HAP-1 (cell line): ENCODE results near the gene WDR91.

Experiments used
- DNase-seq, 2 experiments: peaks; one replicate each; pipeline ENCODE4 v3.0.0-alpha.2; 2016 to 2020; ENCODE audit warnings: low spot score in 2 of 2
- H3K27me3 ChIP-seq: fragments of 250-450 bp; sonication (Bioruptor Pico); 2 replicates; pipeline ENCODE4 v1.5.1; 2020; ENCODE audit warnings: low read depth, mild to moderate bottlenecking, moderate library complexity
- H3K36me3 ChIP-seq: fragments of 250-450 bp; sonication (Bioruptor Pico); replicated peaks from 2 replicates; pipeline ENCODE4 v1.5.1; 2020; ENCODE audit warnings: mild to moderate bottlenecking
- H3K4me1 ChIP-seq: fragments of 250-450 bp; sonication (Bioruptor Pico); 2 replicates; pipeline ENCODE4 v1.5.1; 2020; ENCODE audit warnings: mild to moderate bottlenecking
- H3K4me3 ChIP-seq: fragments of 250-450 bp; sonication (Bioruptor Pico); 2 replicates; pipeline ENCODE4 v1.5.1; 2020; ENCODE audit warnings: mild to moderate bottlenecking, moderate library complexity
- H3K9me3 ChIP-seq: fragments of 250-450 bp; sonication (Bioruptor Pico); 2 replicates; pipeline ENCODE4 v1.5.1; 2020; ENCODE audit warnings: mild to moderate bottlenecking, moderate library complexity
- in situ Hi-C: fragments of 300-500 bp; cut with MboI; formaldehyde crosslinking; loops from 3 replicates; pipeline ENCODE4 v1.14.3; 2020; ENCODE audit warnings: low sequenced_read_pairs, inconsistent platforms, mixed read lengths

The WDR91 gene

GRCh38 chr7:135164357-135165061 is 46.8 kb downstream of the WDR91 start:
- no peak overlapping the region for H3K4me3 ChIP-seq
- H3K36me3 ChIP-seq: peaks cover 56% of the 10 kb centered on the region

GRCh38 chr7:135162382-135163001 is 48.8 kb downstream of the WDR91 start:
- Histone ChIP-seq H3K4me3 (no peak overlapping the region), H3K9me3 (0 out of 2 replicates have a peak, but pooled peaks cover 6% of the 10 kb centered on the region), H3K36me3 (peaks cover 39% of the 10 kb centered on the region), H3K27me3 (no peaks in the 10 kb centered on the region), H3K4me1 (no peaks in the 10 kb centered on the region; the same call in 1 of the 2 replicates)
- no peak for DNase-seq
- in situ Hi-C loops: loop anchor here (25.0 kb wide), 1 partner anchor 175 kb away; the partner anchor contains the start of gene AGBL3

More at GRCh38 chr7:135164357-135165061, 46.8 kb downstream of the WDR91 start:
- no peaks in the 10 kb centered on the region for H3K27me3 ChIP-seq
- in situ Hi-C loops: loop anchor here (25.0 kb wide), 1 partner anchor 177 kb away; the partner anchor contains the start of gene AGBL3
- DNase-seq: no peak
- H3K4me1 ChIP-seq: peaks cover 5% of the 10 kb centered on the region
- H3K9me3 ChIP-seq: 0 out of 2 replicates have a peak, but pooled peaks cover 6% of the 10 kb centered on the region

DNA sequence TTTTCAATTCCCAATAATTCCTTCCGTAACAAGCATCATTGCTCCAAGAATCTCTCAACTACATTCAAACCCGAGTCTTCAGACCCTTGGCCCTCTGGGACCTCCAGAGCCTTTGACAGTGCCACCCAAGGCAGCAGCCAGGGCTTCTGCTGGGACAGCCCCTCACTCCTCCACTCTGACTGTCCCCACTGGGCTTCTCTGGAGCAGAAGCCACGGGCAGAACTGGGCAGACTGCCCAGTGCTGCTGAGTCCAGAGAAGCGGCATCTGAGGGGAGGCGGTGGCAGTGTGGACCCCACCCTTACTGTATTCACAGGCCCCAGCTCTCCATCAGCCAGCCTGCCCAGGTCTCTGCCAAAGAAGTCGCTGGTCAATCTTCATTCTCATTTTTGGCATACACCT is 49.7 kb downstream of the WDR91 start:
- H3K4me1 ChIP-seq: no peaks in the 10 kb centered on the region; the same call in 1 of the 2 replicates
- no peaks in the 10 kb centered on the region for H3K27me3 ChIP-seq
- H3K4me3 ChIP-seq: no peak overlapping the region
- H3K36me3 ChIP-seq: peaks cover 31% of the 10 kb centered on the region
- 0 out of 2 replicates have a peak, but pooled peaks cover 6% of the 10 kb centered on the region for H3K9me3 ChIP-seq
- in situ Hi-C loops: loop anchor here (25.0 kb wide), 1 partner anchor 174 kb away; the partner anchor contains the start of gene AGBL3
- no peak for DNase-seq

DNA sequence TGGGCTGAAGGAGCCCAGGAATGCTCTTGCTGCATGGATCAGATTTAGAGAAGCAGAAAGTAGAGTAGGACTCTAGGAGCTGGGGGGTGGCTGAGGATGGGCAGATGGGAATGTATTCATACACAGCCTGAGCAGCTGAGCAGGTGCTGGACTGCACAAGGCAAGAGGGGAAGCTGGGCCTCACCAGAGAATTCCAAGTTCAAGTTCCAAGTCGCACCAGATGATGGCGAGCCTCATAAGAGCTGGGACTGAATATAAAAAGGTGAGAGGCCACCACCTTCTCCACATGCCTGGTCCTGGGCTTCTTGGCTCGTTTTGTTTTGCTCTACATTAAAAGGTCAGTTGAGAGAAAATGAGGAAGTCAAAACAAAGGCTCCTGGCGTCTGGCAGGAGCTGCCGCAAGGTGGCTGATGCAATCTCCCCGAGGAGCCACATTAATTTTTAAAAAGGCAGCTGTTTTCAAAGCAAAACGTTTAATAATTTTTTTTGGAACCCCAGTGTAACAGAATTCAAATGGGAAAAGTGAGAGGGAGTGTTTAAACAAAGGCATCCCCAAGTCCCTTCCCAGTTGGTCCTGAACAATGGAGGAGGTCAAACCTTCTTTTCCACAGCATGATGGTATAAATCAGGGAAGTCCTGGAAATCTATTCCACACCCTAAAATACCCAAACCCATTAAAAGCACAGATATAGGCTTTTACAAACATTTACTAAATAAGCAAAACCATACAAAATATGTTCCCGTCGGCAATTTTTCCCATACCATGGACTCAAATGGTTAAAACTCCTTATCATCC is 50.3 kb downstream of the WDR91 start:
- H3K36me3 ChIP-seq: peaks cover 24% of the 10 kb centered on the region
- in situ Hi-C loops: loop anchor here (25.0 kb wide), 1 partner anchor 174 kb away; the partner anchor contains the start of gene AGBL3
- H3K9me3 ChIP-seq: 0 out of 2 replicates have a peak, but pooled peaks cover 6% of the 10 kb centered on the region
- H3K27me3 ChIP-seq: no peaks in the 10 kb centered on the region
- DNase-seq: no peak
- H3K4me3 ChIP-seq: no peak overlapping the region
- H3K4me1 ChIP-seq: no peaks in the 10 kb centered on the region; the same call in 1 of the 2 replicates

GRCh38 chr7:135160098-135160857 is 51.0 kb downstream of the WDR91 start:
- in situ Hi-C loops: loop anchor here (25.0 kb wide), 1 partner anchor 173 kb away; the partner anchor contains the start of gene AGBL3
- no peak for DNase-seq
- 0 out of 2 replicates have a peak, but pooled peaks cover 6% of the 10 kb centered on the region for H3K9me3 ChIP-seq
- no peak overlapping the region for H3K4me3 ChIP-seq
- peaks cover 17% of the 10 kb centered on the region for H3K36me3 ChIP-seq
- no peaks in the 10 kb centered on the region; the same call in 1 of the 2 replicates for H3K4me1 ChIP-seq
- no peaks in the 10 kb centered on the region for H3K27me3 ChIP-seq

DNA sequence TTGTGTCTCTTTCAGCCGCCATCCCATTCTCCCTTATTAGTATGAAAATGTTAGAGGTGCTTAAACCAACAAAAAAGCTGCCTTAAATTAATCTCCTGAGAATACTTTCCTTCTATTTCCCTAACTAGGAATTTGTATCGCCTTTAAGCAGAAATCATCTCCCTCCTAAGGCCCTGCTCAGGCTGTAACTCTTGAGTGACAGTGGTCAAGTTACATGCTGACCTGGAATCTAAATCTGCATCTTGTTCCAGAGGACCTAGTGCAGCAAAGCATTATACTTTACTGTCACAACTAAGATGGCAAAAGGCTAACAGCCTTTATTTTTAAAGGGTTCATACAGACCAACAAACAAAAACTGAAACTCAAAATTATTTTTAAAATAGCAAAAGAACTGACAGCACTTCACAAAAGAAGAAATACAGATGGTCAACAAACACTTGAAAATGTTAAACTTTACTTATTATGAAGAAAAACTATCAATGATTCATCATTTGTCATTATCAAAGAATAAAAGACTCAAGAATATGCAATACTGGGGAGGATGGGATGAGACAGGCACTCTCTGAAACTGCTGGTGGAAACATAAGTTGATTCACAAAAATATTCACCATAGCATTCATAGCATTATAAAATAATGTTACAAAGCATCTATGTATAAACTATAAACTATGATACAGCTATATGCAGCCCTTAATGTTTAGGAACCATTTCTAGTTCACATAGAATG is 51.8 kb downstream of the WDR91 start:
- peaks cover 9% of the 10 kb centered on the region; the same call in 1 of the 2 replicates for H3K36me3 ChIP-seq
- in situ Hi-C loops: loop anchor here (25.0 kb wide), 1 partner anchor 172 kb away; the partner anchor contains the start of gene AGBL3
- no peak for DNase-seq
- H3K4me1 ChIP-seq: no peaks in the 10 kb centered on the region; the same call in 1 of the 2 replicates
- H3K4me3 ChIP-seq: no peak overlapping the region
- no peaks in the 10 kb centered on the region for H3K27me3 ChIP-seq
- H3K9me3 ChIP-seq: peaks cover 6% of the 10 kb centered on the region; the same call in 1 of the 2 replicates

- in situ Hi-C loops: loop anchor here (25.0 kb wide), 1 partner anchor 172 kb away; the partner anchor contains the start of gene AGBL3
- no peak for DNase-seq
- Histone ChIP-seq H3K27me3 (no peaks in the 10 kb centered on the region), H3K36me3 (peaks cover 3% of the 10 kb centered on the region; the same call in 1 of the 2 replicates), H3K4me1 (no peaks in the 10 kb centered on the region; the same call in 1 of the 2 replicates), H3K9me3 (peaks cover 6% of the 10 kb centered on the region; the same call in 1 of the 2 replicates), H3K4me3 (no peak overlapping the region)
These were observed 52.5 kb downstream of the WDR91 start for GRCh38 chr7:135158874-135159273.

- Histone ChIP-seq H3K9me3 (peaks cover 6% of the 10 kb centered on the region; the same call in 1 of the 2 replicates), H3K4me3 (no peak overlapping the region), H3K36me3 (no peaks in the 10 kb centered on the region; the same call in 1 of the 2 replicates), H3K4me1 (no peaks in the 10 kb centered on the region; the same call in 1 of the 2 replicates), H3K27me3 (no peaks in the 10 kb centered on the region)
- in situ Hi-C loops: loop anchor here (25.0 kb wide), 1 partner anchor 171 kb away; the partner anchor contains the start of gene AGBL3
- DNase-seq: no peak
These were observed 53.1 kb downstream of the WDR91 start for GRCh38 chr7:135158141-135158655.

- Histone ChIP-seq H3K4me1 (no peaks in the 10 kb centered on the region; the same call in 1 of the 2 replicates), H3K4me3 (no peak overlapping the region), H3K9me3 (no peaks in the 10 kb centered on the region; the same call in 1 of the 2 replicates), H3K36me3 (no peaks in the 10 kb centered on the region; the same call in 1 of the 2 replicates), H3K27me3 (no peaks in the 10 kb centered on the region)
- no peak for DNase-seq
- in situ Hi-C loops: loop anchor here (25.0 kb wide), 1 partner anchor 169 kb away; the partner anchor contains the start of gene AGBL3
These were observed 55.0 kb downstream of the WDR91 start for GRCh38 chr7:135156290-135156689.

DNA sequence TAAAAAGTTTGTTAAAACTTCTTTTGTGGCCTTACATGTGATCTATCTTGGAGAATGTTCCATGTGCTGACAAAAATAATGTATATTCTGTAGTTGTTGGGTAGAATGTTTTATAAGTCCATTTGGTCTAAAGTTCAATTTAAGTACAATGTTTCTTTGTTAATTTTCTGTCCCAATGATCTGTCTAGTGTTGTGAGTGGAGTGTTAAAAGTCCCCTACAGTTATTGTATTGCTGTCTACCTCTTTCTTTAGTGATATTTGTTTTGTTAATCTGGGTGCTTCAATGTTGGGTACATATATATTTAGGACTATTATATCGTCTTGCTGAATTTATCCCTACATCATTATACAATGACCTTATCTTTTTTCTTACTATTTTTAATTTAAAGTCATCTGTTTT is 56.6 kb downstream of the WDR91 start:
- in situ Hi-C loops: loop anchor here (25.0 kb wide), 1 partner anchor 167 kb away; the partner anchor contains the start of gene AGBL3
- H3K4me3 ChIP-seq: no peak overlapping the region
- no peaks in the 10 kb centered on the region for H3K27me3 ChIP-seq
- DNase-seq: no peak
- no peaks in the 10 kb centered on the region for H3K36me3 ChIP-seq
- H3K9me3 ChIP-seq: no peaks in the 10 kb centered on the region; the same call in 1 of the 2 replicates
- H3K4me1 ChIP-seq: no peaks in the 10 kb centered on the region

DNA sequence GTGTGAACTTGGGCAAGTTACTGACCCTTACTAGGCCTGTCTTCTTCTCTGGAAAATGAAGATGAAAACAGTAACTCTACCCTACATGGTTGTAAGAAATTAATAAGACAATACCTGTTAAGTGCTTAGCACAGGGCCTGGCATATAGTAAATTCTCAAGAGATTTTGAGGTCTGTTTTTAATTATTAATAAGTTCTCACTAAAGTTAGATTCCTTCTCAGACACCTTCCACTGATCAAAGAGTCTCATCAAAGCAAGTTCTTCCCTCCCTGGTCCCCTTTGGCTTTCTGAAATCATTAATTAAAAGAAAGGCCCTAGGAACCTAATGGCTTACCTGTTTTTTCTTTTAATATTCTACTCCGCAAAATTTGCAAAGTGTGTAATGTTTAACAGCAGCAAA is 58.9 kb downstream of the WDR91 start:
- no peak for DNase-seq
- Histone ChIP-seq H3K36me3 (no peaks in the 10 kb centered on the region), H3K4me3 (no peak overlapping the region), H3K4me1 (no peaks in the 10 kb centered on the region), H3K9me3 (no peaks in the 10 kb centered on the region; the same call in 1 of the 2 replicates), H3K27me3 (no peaks in the 10 kb centered on the region)
- in situ Hi-C loops: loop anchor here (25.0 kb wide), 1 partner anchor 165 kb away; the partner anchor contains the start of gene AGBL3
